T-helper 17 cell (primary cell): ENCODE data around the gene OAT. TPM values are rescaled to one million over a fixed set of nuclear protein-coding genes. Genes with fewer than 3 reads are reported as not detected.

Source experiments
- ATAC-seq: fragments of 150-1000 bp; cut with Tn5 transposase; 2 replicates; pipeline ENCODE4 v1.10.0; 2021; ENCODE audit warnings: mild to moderate bottlenecking, moderate library complexity
- DNase-seq, 3 donors: peaks; one replicate each; pipeline versions ENCODE4 v3.0.0 to v3.0.0-alpha.2; 2020 to 2021
- H3K9me3 ChIP-seq: one replicate; pipeline ENCODE4 v1.7.0; 2013; ENCODE audit warnings: low read length, mild to moderate bottlenecking; ENCODE audit not compliant: control insufficient read depth, poor library complexity, severe bottlenecking
- H3K27ac Mint-ChIP-seq: one replicate; pipeline ENCODE4 v1.8.0; 2022; ENCODE audit warnings: mild to moderate bottlenecking, moderate library complexity, mixed read lengths
- H3K27me3 Mint-ChIP-seq: one replicate; pipeline ENCODE4 v1.8.0; 2022; ENCODE audit warnings: mixed read lengths
- H3K36me3 Mint-ChIP-seq: one replicate; pipeline ENCODE4 v1.8.0; 2022; ENCODE audit warnings: low read depth, mixed read lengths
- H3K4me1 Mint-ChIP-seq: one replicate; pipeline ENCODE4 v1.8.0; 2022; ENCODE audit warnings: mild to moderate bottlenecking, mixed read lengths
- H3K4me3 Mint-ChIP-seq: one replicate; pipeline ENCODE4 v1.8.0; 2022; ENCODE audit warnings: mild to moderate bottlenecking, moderate library complexity, mixed read lengths
- total RNA-seq, 4 donors: library from RNA in 2 of 4; stranded (reverse) in 2 of 4; gene quantifications; one replicate each; pipeline ENCODE4 v1.2.3 and lab custom pipeline; 2022 to 2026

The OAT gene
- total RNA-seq, 2 donors from 2014 or later = 26.2 to 27.1 TPM

GRCh38 chr10:124408357-124408756 is 10.4 kb downstream of the OAT start:
- Mint-ChIP-seq H3K4me1 (peaks cover 10% of the 10 kb centered on the region), H3K4me3 (no peak overlapping the region), H3K27me3 (no peaks in the 10 kb centered on the region), H3K27ac (no peak overlapping the region), H3K36me3 (peaks cover 6% of the 10 kb centered on the region)
- ATAC-seq (no peak), DNase-seq (no peak)
- peaks cover 2% of the 10 kb centered on the region for H3K9me3 ChIP-seq

DNA sequence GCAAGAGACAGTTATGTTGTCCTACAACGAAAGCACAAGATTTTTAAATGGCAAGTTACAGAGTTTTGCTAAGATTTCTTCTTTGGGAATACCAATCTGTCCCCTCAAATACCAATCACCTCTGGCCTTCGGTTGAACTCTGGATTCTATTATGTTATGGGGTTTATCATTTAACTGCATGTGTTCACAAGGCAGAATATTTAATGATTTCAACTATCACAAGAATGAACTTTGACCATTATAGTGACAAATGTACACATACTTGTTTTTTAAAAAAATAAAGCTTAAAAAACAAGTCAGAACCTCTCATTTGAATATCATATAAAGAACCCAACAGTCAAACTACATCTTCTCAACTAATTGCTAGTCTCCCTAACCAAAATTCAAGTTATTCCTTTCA is 11.3 kb downstream of the OAT start:
- DNase-seq = no peak
- no peak overlapping the region for H3K4me3 Mint-ChIP-seq
- no peak for ATAC-seq
- peaks cover 2% of the 10 kb centered on the region for H3K9me3 ChIP-seq
- peaks cover 13% of the 10 kb centered on the region for H3K4me1 Mint-ChIP-seq
- H3K27ac Mint-ChIP-seq = no peak overlapping the region
- peaks cover 6% of the 10 kb centered on the region for H3K36me3 Mint-ChIP-seq
- H3K27me3 Mint-ChIP-seq = no peaks in the 10 kb centered on the region

DNA sequence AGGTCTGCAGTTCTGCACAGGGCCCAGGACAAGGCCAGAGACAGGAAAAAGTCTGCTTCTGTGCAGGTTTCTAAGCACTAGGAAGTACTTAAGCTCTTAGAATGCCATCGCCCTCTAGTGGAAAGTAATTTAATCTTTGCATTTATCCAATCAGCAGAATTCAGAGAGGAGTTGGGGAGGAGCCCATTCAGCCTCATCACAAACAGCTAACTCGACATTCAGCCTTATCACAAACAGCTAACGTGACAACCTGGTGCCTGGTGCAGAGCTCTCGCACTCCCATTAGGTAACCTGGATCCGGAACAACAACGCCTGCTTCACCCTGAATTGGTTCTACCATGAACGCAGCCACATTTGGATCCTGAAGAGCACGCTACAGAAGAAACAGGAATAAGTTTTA is 15.2 kb downstream of the OAT start:
- Mint-ChIP-seq H3K4me3 (no peak overlapping the region), H3K4me1 (peaks cover 11% of the 10 kb centered on the region), H3K27ac (peak overlapping the region; percentile 80), H3K27me3 (no peaks in the 10 kb centered on the region), H3K36me3 (peaks cover 6% of the 10 kb centered on the region)
- peaks cover 2% of the 10 kb centered on the region for H3K9me3 ChIP-seq
- DNase-seq = no peak
- ATAC-seq = peak; percentile 100

DNA sequence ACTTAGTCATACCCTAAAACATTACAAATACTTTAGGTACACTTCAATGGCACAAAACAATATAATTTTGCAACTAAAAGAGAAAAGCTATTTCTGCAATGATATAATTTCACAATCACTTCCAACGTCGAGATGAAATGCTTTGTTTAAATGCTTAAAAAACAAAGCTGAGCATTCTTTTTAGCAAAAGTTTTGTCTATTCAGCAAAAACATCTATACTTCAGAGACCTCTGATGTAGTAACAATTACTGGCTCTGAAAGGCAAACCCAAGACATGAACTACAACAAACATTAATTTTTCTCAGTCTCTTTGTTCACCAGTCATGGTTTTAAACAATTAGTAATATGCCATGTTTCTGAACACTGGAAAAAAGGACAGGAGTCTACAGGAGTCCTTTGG is 16.4 kb downstream of the OAT start:
- no peak overlapping the region for H3K4me3 Mint-ChIP-seq
- peaks cover 4% of the 10 kb centered on the region for H3K36me3 Mint-ChIP-seq
- H3K4me1 Mint-ChIP-seq = peaks cover 9% of the 10 kb centered on the region
- H3K9me3 ChIP-seq = no peaks in the 10 kb centered on the region
- ATAC-seq (no peak), DNase-seq (no peak)
- H3K27ac Mint-ChIP-seq = no peak overlapping the region
- H3K27me3 Mint-ChIP-seq = no peaks in the 10 kb centered on the region

- no peak overlapping the region for H3K27ac Mint-ChIP-seq
- H3K27me3 Mint-ChIP-seq = no peaks in the 10 kb centered on the region
- peaks cover 9% of the 10 kb centered on the region for H3K4me1 Mint-ChIP-seq
- DNase-seq = no peak
- ATAC-seq = no peak
- H3K9me3 ChIP-seq = no peaks in the 10 kb centered on the region
- no peak overlapping the region for H3K4me3 Mint-ChIP-seq
- peaks cover 4% of the 10 kb centered on the region for H3K36me3 Mint-ChIP-seq
Observed at GRCh38 chr10:124401633-124402032, 17.1 kb downstream of the OAT start.

- no peak for DNase-seq
- Mint-ChIP-seq H3K36me3 (peaks cover 2% of the 10 kb centered on the region), H3K27me3 (no peaks in the 10 kb centered on the region), H3K27ac (no peak overlapping the region), H3K4me1 (no peaks in the 10 kb centered on the region), H3K4me3 (no peak overlapping the region)
- H3K9me3 ChIP-seq = no peaks in the 10 kb centered on the region
- ATAC-seq = no peak
Observed at GRCh38 chr10:124394583-124394982, 24.1 kb downstream of the OAT start.

DNA sequence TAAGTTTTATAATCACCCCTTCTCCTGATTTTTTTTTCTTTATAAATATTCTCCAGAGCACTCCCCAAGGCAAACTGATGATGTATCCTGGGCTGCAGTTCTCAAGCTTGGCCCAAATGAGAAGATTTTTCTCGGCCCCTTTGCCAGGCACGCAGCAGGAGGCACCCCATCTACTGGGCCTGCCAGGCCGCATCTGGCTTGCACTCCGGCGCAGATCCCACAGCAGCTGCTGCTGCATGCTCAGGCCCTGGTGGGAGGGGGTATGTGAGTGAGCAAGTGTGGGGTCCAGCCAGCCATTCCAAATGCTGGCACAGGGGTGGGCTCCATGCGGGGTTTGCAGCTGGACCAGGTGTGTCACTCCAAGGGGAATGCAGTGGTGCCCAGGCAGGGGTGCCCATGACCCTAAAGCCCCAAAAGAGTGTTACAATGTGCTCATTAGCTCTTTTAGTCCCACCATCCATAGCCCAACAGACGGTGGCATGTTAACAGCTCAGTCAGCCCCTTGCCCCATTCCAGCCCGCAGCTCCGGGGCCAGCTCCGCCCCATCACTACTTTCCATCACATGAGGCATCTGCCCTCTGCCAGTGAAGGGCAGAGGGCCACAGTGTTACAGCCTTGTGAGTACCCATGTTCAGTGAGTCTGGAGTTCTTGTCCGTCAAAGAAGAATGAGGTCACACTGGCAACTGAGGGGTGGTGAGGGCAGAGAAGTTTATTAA is 25.9 kb downstream of the OAT start:
- no peaks in the 10 kb centered on the region for H3K4me1 Mint-ChIP-seq
- peaks cover 2% of the 10 kb centered on the region for H3K36me3 Mint-ChIP-seq
- no peak for DNase-seq
- H3K27me3 Mint-ChIP-seq = no peaks in the 10 kb centered on the region
- no peak for ATAC-seq
- H3K9me3 ChIP-seq = no peaks in the 10 kb centered on the region
- no peak overlapping the region for H3K4me3 Mint-ChIP-seq
- no peak overlapping the region for H3K27ac Mint-ChIP-seq

DNA sequence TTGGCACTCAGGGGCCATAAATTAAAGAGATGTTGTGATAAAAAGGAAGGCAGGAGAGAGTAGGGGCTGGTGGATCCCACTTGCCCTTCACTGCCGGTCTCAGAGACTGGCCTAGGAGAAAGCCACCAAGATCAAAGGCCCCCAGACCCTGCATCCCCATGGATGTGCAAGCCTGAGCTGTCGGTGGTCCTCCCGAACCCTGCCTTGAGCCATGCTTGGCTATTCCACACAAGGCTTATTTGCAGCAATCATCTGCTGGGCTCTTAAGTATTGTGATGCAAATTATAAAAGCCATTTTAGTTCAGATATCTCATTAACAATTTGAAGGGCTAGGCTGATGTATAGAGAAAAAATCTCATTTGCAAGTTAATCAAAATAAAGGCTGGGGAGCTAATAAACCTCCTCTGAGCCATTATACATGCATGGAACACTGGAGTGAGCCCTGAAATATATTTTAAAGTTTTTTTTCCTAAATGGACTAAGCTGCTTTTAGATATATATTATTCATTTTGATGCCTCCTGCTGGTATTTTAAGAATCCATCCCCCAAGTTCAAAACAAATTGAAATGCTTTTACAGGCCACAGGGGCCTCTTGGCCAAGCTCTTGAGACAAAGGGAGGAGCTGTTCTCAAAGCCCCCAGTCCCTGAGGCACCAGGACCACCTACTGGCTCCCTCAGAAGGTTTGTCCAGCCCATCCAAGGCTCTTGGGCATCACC is 28.1 kb downstream of the OAT start:
- peaks cover 2% of the 10 kb centered on the region for H3K36me3 Mint-ChIP-seq
- no peak for DNase-seq

GRCh38 chr10:124389613-124390361 is 28.9 kb downstream of the OAT start:
- H3K9me3 ChIP-seq = no peaks in the 10 kb centered on the region
- Mint-ChIP-seq H3K4me3 (peak overlapping the region; percentile 56), H3K27me3 (peaks cover 8% of the 10 kb centered on the region), H3K4me1 (no peaks in the 10 kb centered on the region), H3K36me3 (peaks cover 2% of the 10 kb centered on the region), H3K27ac (no peak overlapping the region)
- DNase-seq (no peak), ATAC-seq (no peak)

More for the DNA sequence above, 28.1 kb downstream of the OAT start:
- Mint-ChIP-seq H3K4me1 (no peaks in the 10 kb centered on the region), H3K27ac (no peak overlapping the region), H3K27me3 (no peaks in the 10 kb centered on the region), H3K4me3 (no peak overlapping the region)
- H3K9me3 ChIP-seq = no peaks in the 10 kb centered on the region
- ATAC-seq = no peak

DNA sequence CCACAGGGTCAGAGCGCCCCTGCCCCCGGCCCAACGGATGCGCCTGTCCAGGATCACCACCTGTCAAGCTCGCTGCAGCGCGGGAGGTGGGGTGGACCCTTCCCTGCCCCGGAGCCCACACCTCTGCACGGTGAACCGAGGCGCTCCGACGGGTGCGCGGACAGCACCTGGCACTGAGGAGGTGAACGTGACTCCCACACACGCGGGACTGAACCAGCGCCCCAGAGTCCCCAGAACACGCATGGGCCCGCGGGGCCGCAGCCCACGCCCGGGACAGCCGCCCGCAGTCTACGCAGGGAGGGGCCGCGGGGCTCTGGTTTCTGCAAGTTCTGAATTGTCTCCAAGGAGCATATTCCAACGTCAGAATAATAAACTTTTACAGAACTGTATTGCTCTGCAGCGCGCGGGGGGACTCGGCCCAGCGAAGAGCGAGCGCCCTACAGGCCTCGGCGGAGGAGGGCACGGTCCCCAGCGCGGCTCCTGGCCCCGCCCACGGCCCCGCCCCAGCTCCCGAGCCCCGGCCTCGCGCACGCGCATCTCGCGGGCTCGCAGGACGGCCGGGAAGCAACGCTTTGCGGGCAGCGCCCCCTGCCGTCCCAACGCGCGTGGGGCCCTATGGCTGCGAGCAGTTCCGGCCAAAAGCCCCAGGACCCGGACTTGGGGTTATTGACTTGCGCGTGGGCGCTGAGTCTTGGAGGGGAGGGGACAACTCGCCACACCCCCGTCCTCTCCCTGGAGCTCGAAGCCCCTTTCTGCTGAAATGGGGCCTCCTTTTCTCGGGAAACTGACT is 29.7 kb downstream of the OAT start:
- Mint-ChIP-seq H3K27ac (no peak overlapping the region), H3K27me3 (peaks cover 13% of the 10 kb centered on the region), H3K36me3 (no peaks in the 10 kb centered on the region), H3K4me3 (peak overlapping the region; percentile 36), H3K4me1 (no peaks in the 10 kb centered on the region)
- ATAC-seq (peak; percentile 98), DNase-seq (peak; percentile 91 to 98 (median 94))
- no peaks in the 10 kb centered on the region for H3K9me3 ChIP-seq

GRCh38 chr10:124388476-124388822 is 30.3 kb downstream of the OAT start:
- Mint-ChIP-seq H3K4me1 (no peaks in the 10 kb centered on the region), H3K27ac (no peak overlapping the region), H3K27me3 (peaks cover 16% of the 10 kb centered on the region), H3K36me3 (no peaks in the 10 kb centered on the region), H3K4me3 (peak overlapping the region; percentile 21)
- DNase-seq (no peak), ATAC-seq (no peak)
- H3K9me3 ChIP-seq = no peaks in the 10 kb centered on the region

DNA sequence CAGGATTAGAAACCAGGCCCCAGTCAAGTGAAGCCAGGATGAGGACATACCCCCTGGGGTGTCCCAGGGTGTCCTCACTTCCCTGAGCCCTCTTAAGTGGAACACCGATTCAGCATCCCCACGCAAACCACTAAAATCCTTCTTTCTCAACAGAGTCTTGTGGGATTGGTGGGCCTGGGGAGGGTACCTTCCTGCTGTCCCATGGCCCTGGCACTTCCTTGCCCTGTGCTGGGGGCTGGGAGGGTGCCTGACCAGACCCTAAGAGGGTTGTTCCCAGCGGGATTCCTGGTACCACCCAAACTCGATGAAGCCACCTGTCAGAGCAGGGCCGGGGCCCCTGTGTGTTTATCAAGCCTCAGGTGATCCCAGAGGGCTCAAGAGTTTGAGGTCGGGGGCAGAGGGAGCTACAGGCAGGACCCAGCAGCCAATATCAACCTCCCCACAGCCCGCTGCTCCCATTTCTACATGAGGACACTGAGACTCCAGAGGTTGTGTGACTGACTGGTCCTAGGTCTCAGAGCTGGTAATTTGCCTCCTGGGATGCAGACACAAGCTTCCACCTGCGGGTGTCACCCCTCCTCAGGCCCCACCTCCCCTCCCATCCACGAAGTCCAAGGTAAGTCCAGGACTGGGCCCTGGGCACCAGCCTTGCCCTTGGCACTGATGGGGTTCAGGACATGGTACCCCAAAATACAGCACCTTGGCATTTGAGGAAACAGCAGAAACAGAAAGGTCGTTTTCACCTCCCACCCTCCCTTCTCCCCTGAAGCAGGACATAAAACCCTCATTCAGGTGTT is 31.4 kb downstream of the OAT start:
- H3K9me3 ChIP-seq = no peaks in the 10 kb centered on the region
- no peak overlapping the region for H3K27ac Mint-ChIP-seq
- ATAC-seq = no peak
- H3K4me1 Mint-ChIP-seq = no peaks in the 10 kb centered on the region
- peak overlapping the region; percentile 49 for H3K4me3 Mint-ChIP-seq
- no peak for DNase-seq
- H3K36me3 Mint-ChIP-seq = no peaks in the 10 kb centered on the region
- peaks cover 21% of the 10 kb centered on the region for H3K27me3 Mint-ChIP-seq
